Measurements from ENCODE around the gene MMP13.
"Not testable (repeated sequence)": the region's sequence is repeated elsewhere in the genome, so short reads cannot be mapped to it uniquely, and the experiment has no call there.

DNA sequence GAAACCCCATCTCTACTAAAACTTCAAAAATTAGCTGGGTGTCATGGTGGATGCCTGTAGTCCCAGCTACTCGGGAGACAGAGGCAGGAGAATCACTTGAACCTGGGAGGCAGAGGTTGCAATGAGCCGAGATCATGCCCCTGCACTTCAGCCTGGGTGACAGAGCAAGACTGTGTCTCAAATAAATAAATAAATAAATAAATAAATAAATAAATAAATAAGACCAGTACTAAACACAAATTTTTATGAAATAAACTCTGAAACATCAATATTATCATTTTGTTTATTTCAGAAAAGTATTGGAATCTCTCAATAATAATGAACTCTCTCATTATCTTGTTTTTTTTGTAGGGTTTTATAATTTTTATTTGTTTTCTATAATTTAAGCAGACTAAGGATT, 18.2 kb upstream of the MMP13 start:
- TF ChIP-seq POLR2A (IDR thresholded peaks at IDR 0.05; ENCODE audit: low read depth, low read length); POLR2AphosphoS5 (IDR thresholded peaks at IDR 0.05; ENCODE audit: low read depth, low read length); TAF1 (IDR thresholded peaks at IDR 0.05; ENCODE audit: low read depth, low read length); SPI1 (IDR thresholded peaks at IDR 0.05; ENCODE audit: low read depth, low read length); POU2F2 (IDR thresholded peaks at IDR 0.05; ENCODE audit: low read depth, low read length); PAX5 (IDR thresholded peaks at IDR 0.05; ENCODE audit: insufficient read depth, low read length, severe bottlenecking): not testable (repeated sequence)
